ENCODE results near the gene C20orf141. TPM values are rescaled to one million over a fixed set of nuclear protein-coding genes. Genes with fewer than 3 reads are reported as not detected.
A peak's percentile ranks its signal among the peaks of the same experiment; 100 is the strongest.

C20orf141 gene
- total RNA-seq, 1 donor from 2014 or later: not detected

- no peak for TF ChIP-seq CTCF (IDR thresholded peaks at IDR 0.05; ENCODE audit: insufficient read depth, low read length, severe bottlenecking)
- no peak for FAIRE-seq
- no peak overlapping the region for H3K4me3 ChIP-seq (ENCODE audit: low read depth, low read length)
- no peak for DNase-seq (ENCODE audit: low read depth)
- no peaks in the 10 kb centered on the region for H3K27me3 ChIP-seq (ENCODE audit: control insufficient read depth, insufficient read depth, low read length)
- H3K36me3 ChIP-seq (ENCODE audit: control insufficient read depth, insufficient read depth, low read length): no peaks in the 10 kb centered on the region
Measured at GRCh38 chr20:2833761-2834160, 19.0 kb downstream of the C20orf141 start.

GRCh38 chr20:2834401-2835110, 19.8 kb downstream of the C20orf141 start:
- Histone ChIP-seq H3K4me3 (ENCODE audit: low read depth, low read length) (no peak overlapping the region), H3K27me3 (ENCODE audit: control insufficient read depth, insufficient read depth, low read length) (no peaks in the 10 kb centered on the region), H3K36me3 (ENCODE audit: control insufficient read depth, insufficient read depth, low read length) (no peaks in the 10 kb centered on the region)
- FAIRE-seq (no peak), DNase-seq (ENCODE audit: low read depth) (no peak)
- no peak for TF ChIP-seq CTCF (IDR thresholded peaks at IDR 0.05; ENCODE audit: insufficient read depth, low read length, severe bottlenecking)

- no peak for FAIRE-seq
- Histone ChIP-seq H3K27me3 (ENCODE audit: control insufficient read depth, insufficient read depth, low read length) (no peaks in the 10 kb centered on the region), H3K4me3 (ENCODE audit: low read depth, low read length) (no peak overlapping the region), H3K36me3 (ENCODE audit: control insufficient read depth, insufficient read depth, low read length) (no peaks in the 10 kb centered on the region)
- no peak for TF ChIP-seq CTCF (IDR thresholded peaks at IDR 0.05; ENCODE audit: insufficient read depth, low read length, severe bottlenecking)
- DNase-seq (ENCODE audit: low read depth): no peak
Measured at GRCh38 chr20:2835331-2835796, 20.6 kb downstream of the C20orf141 start.

DNA sequence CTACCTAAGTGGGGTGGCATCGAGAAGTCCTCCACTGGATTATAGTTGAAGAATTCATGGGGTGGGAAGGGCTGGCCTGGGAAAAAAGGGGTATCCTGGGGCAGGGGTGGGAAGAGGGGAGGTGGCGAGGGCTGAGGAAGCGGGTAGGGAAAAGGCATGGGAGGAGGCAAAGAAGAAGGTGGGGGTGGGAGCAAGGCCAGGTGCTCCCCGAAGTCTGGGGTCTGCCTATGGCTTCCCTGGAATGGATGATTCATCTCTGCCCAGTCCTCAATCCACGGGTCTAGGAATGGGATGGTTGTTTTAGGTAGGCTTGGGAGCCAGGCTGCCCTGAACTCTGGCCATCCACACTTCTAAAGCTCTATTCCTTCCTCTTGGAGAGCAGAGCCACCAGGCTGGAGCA, 21.2 kb downstream of the C20orf141 start:
- Histone ChIP-seq H3K27me3 (ENCODE audit: control insufficient read depth, insufficient read depth, low read length) (no peaks in the 10 kb centered on the region), H3K4me3 (ENCODE audit: low read depth, low read length) (no peak overlapping the region), H3K36me3 (ENCODE audit: control insufficient read depth, insufficient read depth, low read length) (no peaks in the 10 kb centered on the region)
- FAIRE-seq (no peak), DNase-seq (ENCODE audit: low read depth) (no peak)
- no peak for TF ChIP-seq CTCF (IDR thresholded peaks at IDR 0.05; ENCODE audit: insufficient read depth, low read length, severe bottlenecking)

DNA sequence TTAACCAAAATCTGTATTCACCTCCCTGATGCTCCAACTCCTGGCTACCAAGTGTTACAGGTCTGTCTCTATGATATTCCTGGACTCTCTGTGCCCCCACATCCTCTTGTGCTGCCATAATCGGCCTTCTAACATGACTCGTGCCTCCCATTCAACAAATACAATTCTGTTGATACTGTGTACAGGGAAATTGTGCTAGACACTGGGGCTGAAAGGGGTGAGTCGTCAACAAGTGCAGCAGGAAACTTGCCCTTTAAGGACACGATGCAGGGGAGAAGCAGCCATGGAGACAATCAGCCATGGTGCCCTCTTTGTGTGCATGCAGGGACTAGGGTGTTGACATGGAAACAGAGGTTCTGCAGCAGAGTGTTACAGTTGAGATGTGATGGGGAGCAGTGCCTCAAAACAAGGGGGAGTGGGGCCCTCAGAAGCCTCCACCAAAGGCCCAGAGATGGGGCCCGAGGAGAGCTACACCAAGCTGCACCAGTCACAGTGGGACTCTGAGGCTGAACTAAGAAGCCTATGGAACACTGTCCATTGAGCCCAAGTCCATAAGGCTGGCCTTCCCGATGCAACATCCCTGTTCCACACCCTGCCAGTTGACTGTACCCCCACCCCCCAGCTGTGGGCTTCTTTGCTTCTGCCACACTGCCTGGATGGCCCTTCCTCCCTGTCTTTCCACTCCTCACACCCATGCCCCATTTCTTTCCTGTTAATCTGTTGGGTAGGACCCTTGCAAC, 22.6 kb downstream of the C20orf141 start:
- no peak overlapping the region for H3K4me3 ChIP-seq (ENCODE audit: low read depth, low read length)
- H3K36me3 ChIP-seq (ENCODE audit: control insufficient read depth, insufficient read depth, low read length): no peaks in the 10 kb centered on the region
- TF ChIP-seq CTCF (IDR thresholded peaks at IDR 0.05; ENCODE audit: insufficient read depth, low read length, severe bottlenecking): no peak
- no peaks in the 10 kb centered on the region for H3K27me3 ChIP-seq (ENCODE audit: control insufficient read depth, insufficient read depth, low read length)
- DNase-seq (ENCODE audit: low read depth) (no peak), FAIRE-seq (peak; percentile 18)
